Erythroblast (primary cell): Measurements from ENCODE around the gene MICOS13.

Source experiments
- GATA1 ChIP-seq: IDR thresholded peaks from 2 replicates; pipeline ENCODE4 v1.6.1; 2011; ENCODE audit warnings: low read depth, mild to moderate bottlenecking, control low read depth, low read length, moderate library complexity
- POLR2A ChIP-seq: IDR thresholded peaks from 2 replicates; pipeline ENCODE4 v1.6.1; 2011; ENCODE audit warnings: mild to moderate bottlenecking, low read length

- TF ChIP-seq GATA1 (no peak), POLR2A (no peak)
These were observed 12.5 kb downstream of the MICOS13 start for GRCh38 chr19:5667751-5668271.
